Activated CD4-positive, alpha-beta T cell treated with anti-CD3 and anti-CD28 coated beads, Interleukin-2, Interleukin-4, amounts not matched to agents 100 ng/mL and 50 ng/mL, durations not matched to agents 16 hours and 8 hours (primary cell): Measurements from ENCODE around the gene PODN.

Experiments used
- DNase-seq: peaks from one replicate; pipeline ENCODE4 v3.0.0-alpha.2; 2020; ENCODE audit warnings: low spot score

PODN gene

DNA sequence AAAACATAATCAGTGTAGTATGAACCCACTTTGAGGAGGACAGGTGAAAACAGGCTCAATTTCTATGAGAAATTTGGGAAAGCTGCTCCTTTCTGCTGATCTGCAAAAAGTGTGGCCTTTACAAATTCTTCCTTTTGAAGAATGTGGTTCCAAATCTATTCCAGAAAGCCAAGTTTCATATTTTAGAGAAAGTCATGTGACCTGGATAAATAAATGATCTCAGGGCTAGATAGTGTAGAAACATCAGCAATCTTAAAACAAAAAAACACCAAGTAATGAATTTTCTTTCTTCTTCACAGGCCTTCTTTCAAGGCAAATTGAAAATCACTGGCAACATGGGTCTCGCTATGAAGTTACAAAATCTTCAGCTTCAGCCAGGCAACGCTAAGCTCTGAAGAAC lies 11.7 kb upstream of the PODN start:
- no peak for DNase-seq

DNA sequence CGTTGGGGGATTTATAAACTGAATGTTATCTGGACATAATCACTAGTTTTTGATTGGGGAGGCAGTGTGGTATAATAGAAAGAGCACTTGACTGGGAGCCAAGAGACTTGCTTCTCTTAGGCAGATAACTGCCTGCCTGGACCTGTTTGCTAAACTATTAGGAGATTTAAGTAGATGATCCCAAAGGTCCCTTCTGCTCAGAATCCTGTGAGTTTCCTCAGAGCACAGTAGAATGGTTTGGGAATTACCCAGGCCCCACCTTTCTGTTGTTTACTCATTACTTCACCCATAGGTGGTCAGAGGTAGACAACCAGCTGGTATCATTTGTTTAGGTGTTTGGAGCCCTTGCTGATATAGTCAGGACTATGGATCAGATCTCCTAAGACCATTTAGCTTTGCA lies 10.3 kb upstream of the PODN start:
- no peak for DNase-seq

DNA sequence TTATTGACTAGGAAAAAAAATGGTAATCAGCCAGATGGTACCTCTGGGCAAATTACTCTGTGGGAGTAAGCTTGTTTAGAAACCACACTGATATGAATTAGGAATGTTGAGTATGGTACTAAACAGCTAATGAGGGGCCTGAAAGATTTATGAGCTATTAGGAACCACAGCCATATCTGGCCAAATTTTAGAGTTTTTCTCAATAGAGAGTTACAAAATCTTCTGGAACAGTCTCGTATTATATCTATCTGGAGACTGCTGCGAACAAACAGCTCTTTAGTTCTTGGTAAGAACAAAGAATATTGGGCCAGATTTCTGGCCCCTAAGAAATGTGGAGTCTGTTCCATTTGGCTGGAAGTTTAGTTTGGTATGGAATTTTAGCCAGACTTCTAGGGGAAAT lies 4.9 kb upstream of the PODN start:
- no peak for DNase-seq

DNA sequence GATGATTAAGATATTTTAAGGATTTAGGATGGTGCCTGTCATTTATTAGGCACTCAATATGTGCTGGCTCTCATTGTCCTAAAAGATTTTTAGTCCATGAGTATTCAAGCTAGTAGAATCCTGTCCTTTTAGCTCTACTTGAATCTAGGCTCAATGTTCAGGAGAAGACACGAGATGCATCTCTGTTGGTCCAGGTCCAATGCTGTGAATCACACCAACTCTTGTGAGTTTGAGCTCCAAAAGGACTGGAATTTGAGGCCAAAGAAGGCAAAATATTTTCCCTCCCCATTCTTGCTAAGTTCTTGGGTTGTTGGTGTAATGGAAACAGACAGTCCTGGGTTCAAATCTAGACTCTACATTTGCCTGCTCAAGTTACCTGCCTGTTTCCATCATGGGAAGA lies 1.4 kb upstream of the PODN start:
- DNase-seq = no peak

DNA sequence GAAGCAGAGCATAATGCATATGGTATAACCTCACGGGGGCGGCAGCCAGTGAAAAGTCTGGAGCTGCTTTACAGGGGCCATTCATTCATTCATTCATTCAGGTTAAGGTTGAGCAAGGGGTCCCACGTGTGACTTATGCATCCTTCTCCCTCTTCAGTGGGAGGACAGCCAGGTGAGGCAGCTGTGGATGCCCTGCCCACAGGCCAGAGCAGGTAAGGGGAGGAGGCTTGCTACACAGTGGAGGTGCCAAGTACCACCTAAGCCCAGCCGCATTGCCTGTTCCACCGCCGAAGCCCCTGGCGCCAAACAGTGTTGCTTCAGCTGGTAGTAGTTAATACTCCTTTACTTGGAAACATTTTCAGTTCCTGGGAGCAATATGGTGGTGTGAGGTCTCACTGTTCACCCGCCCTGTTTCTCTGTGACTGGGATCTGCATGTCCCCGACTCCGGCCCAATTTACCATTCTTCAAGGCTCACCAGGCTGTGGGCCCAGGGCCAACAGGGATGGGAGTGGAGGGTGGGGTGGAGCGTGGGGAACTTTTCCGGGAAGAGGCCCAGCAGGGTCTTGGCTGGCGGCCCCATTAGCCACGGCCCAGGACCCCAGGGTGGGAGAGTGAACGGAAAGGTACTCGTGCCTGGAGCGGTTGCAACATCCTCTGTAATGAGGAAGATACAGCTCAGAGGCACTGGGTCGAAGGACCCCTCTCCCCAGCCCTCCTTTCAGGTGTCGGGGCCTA lies 722 bp upstream of the PODN start:
- no peak for DNase-seq

DNA sequence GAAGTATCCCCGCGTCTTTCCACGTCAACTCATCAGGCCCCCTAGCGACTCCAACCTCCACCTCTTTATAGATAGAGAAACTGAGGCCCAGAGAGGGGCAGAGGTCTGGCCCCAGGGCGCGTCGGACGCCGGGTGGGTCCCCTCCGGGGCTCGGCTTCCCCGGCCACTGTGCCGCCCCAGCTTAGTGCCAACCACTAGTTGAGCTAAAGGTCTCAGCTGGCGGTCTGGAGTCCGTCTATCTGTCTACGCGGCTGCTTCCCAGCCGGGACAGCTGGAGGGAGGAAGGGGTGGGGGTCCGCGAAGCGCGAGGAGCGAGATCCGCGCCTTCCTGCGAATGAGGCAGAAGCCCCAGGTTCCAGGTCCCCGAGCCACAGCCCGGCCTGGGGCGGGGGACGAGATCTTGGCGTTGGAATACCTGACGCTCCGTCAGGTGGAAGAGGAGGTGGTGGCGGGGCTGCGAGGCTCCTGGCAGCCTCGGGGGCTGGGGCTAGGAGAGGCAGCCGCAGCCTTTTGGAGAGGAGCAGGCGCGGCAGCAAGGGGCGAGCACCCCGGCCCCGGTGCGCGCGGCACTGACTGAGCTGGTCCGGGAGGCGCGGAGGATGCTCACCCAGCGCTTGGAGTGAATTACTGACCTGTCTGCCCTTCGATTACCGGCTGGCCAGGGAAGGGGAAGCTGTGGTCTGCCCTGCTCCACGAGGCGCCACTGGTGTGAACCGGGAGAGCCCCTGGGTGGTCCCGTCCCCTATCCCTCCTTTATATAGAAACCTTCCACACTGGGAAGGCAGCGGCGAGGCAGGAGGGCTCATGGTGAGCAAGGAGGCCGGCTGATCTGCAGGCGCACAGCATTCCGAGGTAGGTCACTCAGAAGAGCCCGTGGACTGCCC lies 937 bp downstream of the PODN start:
- no peak for DNase-seq

DNA sequence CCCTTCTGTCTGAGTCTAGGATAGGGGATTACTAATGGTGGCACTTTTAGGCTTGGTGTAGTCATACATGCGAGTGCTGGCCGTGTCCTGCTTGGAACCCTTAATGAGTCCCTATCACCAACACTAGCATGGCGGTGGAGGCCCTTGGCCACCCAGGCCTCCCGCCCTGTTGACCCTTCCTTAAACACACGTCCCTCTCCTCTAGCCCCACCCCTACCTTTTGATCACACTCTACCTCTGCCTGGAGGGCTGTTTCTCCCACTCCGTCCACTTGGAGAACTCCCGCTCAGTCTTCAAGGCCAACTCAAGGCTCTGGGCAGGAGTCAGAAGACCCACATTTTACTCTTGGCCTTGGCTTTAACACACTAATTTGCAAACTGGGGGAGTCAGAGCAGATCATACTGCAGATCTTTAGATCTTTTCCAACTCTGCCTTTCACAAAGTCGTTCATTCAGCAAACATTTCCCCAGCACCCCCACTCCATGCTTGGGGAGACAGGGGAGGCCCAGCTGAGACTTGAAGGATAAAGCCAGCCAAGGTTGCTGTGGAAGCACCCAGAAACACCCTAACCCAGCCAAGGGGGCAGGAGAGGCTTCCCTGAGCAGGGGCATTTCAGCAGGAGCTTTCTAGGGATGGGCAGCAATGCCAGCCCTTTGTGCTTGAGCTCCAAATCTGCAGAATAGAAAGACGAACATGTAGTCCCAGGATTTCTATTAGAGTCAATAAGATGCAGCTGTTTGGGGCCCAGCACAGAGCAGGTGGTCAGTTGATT lies 1.9 kb downstream of the PODN start:
- no peak for DNase-seq

DNA sequence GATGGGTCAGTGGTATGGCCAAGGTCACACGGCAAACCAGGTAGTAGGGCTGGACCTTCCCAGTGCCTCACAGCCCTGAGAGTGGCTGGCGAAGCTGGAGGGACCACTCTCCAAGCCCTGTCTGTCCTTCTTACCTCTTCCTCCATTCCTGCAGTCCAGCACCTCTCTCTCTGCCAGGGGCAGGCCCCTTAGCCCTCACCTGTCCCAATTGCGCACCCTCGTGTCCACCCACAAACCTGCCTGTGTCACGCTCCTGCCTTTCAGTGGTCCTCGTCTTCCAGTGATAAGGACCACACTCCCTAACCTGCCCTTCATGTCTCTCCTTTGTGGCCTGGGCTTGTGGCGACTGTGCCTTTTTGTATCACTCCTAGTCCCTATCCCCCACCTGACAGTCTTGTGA lies 3.4 kb downstream of the PODN start:
- DNase-seq = no peak

DNA sequence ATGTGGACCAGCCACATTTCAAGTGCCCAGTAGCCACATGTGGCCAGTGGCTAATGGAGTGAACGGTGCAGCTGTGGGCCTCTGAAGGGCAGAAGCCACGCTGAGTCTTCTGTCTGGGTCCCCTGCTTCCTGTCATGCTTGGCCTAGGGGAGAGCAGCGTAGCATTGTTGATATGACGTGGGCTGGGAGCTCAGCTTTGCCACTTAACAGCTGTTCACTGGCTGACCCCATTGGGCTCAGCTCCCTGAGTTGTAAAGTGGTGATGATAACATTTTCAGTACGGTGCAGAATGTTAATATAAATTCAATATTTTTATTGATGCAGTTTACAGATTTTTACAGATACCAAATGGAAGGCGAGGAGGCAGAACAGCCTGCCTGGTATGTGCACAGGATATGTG lies 4.5 kb downstream of the PODN start:
- no peak for DNase-seq

DNA sequence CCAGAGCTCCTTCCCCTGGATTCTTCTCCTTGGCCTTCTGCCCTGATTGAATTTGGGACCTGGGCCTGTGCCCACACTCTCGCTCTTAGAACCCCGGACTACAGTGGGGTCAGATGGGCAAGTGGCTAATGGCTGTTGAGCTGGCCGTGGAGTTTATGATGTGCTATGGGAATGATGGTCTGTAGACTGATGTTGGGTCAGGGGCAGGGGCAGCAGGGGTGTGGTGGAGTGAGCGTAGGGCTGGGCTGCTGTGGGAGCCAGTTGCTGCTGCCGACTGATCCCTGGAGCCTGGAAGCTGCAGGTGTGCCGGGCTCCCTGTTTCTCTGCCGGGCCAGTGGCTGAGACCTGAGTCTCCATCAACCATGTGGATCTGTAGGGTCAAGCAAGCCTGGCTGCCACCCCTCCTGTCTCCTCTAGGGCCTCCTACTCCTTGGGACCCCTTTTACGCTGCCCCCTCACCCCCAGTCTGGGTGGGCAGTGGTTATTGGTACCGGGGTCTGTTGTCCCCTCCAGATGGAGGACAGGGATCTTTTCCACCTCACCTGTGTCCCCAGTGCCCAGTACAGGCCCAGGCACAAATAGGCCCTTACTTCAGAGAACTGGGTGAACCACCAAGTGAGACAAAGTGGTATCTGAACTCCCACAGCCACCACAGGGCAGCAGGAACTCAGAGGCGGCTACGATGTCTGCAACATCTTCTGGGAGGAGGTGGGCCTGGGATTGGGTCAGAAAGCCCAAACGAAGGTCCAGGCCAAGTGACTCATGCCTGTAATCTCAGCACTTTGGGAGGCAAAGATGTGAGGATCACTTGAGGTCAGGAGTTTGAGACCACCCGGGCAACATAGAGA lies 5.1 kb downstream of the PODN start:
- no peak for DNase-seq

DNA sequence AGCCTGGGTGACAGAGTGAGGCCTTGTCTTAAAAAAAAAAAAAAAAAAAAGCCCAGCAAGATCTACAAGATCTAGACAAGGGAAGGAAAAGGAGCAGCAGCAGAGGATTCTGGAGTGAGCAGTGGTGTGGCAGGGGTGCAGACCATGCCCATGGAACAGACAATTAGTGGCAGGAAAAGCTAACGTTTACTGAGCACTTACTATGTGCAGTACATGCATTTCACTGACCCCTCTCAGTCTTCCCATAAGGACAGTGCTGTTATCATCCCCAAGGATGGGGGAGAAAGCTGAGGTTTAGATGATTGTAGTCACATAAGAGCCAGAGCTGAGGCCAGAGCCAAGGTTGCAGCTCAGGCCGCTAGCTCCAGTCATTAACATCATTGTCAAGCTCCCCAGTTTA lies 5.9 kb downstream of the PODN start:
- DNase-seq = no peak

DNA sequence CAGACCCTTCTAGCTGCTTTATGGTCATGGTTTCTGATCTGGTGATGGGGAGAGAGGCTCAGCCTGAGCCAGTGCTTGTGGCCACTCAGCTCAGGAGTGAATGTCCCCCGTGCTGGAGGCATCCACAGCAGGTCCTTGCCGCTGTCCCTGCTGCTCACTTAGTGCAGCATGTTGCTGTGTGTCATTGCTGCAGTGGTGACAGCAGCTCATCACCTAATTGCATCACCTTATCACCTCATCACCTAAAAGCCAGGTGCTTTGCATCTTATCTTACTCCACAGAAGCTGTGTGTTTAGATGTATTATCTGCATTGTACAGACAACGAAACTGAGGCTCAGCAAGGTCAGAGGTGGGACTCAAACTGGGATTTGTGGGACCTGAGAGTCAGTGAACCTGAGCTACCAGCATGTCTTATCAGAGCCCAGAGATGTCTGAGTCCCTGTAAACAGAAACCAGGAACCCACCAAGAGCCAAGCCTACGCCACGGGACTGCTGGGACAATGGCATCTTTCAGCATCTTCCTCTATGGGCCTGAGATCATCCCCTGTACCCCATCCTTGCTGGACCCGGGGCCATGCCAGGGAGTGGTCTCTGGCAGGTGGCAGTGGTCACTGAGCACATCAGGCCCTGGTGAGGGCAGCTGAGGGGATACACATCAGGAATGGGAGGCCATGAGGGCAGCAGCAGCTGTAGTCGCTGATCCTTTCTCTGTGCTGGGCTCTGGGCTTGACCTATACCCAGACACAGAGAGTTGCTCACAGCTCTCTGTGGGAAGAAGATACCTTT lies 6.5 kb downstream of the PODN start:
- DNase-seq = no peak

DNA sequence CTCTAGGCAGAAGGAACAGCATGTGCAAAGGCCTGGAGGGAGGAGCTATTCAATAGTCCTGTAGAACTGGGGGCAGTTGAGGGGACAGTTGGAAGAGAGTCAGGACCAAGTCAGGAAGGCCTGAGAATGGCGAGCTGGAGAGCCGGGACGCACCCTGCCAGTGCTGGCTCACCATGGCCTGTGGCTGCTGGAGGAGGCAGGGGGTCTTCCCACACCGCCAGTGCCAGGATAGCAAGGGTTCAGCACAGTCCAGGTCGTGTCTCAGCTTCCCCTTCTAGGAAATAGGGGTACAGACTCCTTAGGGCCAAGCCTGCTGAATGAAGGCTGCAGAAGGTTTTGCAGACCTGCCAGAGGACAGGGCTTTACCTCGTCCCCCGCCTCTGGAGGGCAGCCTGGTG lies 7.3 kb downstream of the PODN start:
- DNase-seq = no peak

DNA sequence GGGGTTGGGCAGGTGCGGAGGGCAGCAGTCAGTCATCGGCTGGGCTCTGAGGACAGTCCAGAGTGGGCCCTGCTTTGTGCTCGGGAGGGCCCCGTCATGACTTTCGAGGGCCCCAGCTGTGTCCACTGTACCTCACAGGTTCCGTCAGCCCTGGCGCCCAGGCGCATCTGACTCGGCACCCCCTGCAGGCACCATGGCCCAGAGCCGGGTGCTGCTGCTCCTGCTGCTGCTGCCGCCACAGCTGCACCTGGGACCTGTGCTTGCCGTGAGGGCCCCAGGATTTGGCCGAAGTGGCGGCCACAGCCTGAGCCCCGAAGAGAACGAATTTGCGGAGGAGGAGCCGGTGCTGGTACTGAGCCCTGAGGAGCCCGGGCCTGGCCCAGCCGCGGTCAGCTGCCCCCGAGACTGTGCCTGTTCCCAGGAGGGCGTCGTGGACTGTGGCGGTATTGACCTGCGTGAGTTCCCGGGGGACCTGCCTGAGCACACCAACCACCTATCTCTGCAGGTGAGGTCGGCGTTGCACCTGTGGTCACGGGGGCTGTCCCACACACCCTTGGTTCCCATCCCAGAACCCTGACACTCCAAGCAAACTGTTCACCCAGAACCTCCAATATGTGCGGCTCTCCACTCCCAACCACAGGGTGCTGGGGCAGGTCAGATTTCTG lies 7.8 kb downstream of the PODN start:
- DNase-seq = no peak

DNA sequence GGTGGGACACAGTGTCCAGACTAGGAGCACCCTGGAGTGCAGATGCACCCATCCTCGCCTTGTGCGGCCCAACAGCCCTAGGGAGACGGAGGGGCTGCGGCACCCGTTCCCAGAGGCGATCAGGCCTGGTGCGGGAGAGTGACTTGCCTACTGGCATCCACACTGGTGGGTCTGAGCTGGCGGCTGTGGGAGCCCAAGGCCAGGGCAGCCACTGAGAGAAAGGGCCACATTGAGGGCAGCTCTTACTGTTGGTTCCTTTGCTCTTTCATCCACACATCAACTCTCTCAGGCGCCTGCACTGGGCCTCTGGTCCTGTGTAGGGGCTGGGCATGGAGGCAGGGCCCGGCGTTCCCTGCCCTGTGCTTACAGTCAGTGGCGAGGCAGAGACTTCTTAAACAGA lies 8.6 kb downstream of the PODN start:
- no peak for DNase-seq

DNA sequence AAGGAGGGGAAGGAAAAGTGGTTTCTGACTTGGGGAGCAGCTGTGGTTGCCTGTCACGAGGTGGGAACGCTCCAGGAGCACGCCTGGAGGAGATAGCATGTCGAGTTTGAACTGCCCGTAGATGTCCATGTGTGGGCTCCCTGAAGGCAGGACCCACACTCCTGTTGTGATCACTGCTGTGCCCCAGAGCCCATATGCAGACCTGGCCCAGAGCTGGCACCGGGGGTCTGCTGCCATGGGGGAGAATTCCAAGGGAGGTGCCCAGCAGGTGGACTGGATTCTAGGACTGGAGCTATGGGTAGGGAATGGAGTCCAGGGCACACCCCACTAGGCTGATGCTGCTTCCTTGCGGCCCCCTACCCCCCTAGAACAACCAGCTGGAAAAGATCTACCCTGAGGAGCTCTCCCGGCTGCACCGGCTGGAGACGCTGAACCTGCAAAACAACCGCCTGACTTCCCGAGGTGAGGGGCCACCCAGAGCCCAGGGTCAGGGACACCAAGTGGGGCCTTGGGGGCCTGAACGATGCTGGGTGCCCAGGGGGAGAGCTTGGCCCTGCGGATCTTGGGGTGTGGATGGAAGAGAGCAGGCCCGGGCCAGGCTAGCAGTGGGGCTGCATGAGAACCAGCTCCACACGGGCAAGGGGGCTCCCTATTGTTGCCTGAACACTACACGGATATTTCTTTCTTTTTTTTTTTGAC lies 9.3 kb downstream of the PODN start:
- DNase-seq = no peak

DNA sequence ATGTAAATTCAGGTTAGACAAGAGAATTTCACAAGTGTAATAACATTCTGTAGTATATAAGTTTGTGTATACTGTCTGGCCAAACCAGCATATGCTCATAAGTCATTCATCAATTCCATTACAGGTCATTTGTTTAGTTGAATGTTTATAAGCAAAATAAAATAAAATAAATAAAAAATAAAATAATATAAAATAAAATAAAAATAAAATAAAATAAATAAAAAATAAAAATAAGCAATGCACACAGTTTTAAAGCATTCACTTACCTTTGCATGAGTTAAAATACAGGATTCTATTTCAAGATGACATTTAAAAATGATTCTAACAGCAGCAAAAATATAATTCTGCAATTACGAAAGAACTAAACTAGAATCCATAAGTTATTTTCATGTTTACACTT lies 9.9 kb downstream of the PODN start:
- DNase-seq = no peak

DNA sequence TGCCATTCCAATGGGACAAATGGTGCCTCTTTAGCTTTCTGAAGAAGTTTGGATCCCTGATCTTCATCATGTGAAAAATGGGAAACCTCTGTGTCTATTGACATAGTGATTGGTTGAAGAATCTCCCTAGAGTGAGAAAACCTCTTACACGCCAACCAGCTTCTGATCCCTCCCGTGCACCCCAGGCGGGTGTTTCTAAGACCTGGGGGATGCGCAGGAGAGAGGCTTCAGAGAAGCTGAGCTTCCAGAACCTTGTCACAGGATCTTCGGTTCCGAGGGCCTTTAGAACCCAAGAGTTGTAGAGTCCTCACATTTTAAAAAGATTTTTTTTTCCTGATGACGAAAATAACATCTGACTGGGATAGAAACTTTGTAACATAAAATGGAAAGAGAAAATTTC lies 11.3 kb downstream of the PODN start:
- no peak for DNase-seq

DNA sequence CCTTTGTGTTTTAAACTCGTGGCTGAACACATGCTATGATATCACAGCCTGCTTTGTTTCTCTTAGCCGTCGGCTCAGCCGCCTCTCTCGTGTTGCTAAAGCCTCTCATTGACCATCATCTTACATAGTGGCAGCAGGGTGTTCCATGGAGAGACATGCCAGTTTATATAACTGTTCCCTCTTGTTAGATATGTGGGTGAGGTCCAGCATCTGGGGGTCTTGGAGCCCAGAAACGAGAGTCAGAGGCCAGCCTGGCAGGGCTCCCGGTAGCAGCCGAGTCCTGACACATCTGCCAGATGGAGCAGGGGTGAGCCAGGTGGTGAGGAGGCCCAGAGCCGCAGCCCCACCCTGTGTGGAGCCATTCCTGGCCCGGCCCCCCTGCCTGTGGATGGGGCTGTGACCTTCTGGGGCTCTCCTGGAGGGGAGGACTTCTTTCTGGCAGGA lies 11.9 kb downstream of the PODN start:
- no peak for DNase-seq
